Measurements from ENCODE around the gene PLBD1. TPM values are rescaled to one million over a fixed set of nuclear protein-coding genes. Genes with fewer than 3 reads are reported as not detected.

PLBD1 gene
- total RNA-seq, 2 donors from 2014 or later = 4.6 to 14.5 TPM

DNA sequence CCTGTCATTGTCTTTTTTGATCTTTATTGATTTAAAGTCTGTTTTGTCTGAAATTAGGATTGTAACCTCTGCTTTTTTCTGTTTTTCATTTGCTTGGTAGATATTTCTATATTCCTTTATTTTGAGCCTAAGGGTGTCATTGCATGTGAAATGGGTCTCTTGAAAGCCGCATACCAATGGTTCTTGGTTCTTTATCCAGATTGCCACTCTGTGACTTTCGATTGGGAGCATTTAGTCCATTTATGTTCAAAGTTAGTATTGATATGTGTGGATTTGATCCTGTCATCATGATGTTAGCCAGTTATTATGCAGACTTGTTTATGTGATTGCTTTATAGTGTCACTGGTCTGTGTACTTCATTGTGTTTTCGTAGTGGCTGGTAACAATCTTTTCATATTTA, 29.8 kb upstream of the PLBD1 start:
- DNase-seq (no peak), ATAC-seq (no peak)
- Histone ChIP-seq H3K4me1 (peaks cover 12% of the 10 kb centered on the region), H3K9me3 (no peaks in the 10 kb centered on the region), H3K4me3 (no peak overlapping the region), H3K27ac (no peak overlapping the region), H3K36me3 (replicated peaks in 1 of 2; ENCODE audit: insufficient read depth in 1 of 2, low read depth in 2 of 2) (no peaks in the 10 kb centered on the region), H3K27me3 (no peaks in the 10 kb centered on the region)
- intact Hi-C loops (cut with DNase I) = no loop called here
- no peak for TF ChIP-seq POLR2A (IDR thresholded peaks at IDR 0.05)
- TF ChIP-seq, protein P1, sequence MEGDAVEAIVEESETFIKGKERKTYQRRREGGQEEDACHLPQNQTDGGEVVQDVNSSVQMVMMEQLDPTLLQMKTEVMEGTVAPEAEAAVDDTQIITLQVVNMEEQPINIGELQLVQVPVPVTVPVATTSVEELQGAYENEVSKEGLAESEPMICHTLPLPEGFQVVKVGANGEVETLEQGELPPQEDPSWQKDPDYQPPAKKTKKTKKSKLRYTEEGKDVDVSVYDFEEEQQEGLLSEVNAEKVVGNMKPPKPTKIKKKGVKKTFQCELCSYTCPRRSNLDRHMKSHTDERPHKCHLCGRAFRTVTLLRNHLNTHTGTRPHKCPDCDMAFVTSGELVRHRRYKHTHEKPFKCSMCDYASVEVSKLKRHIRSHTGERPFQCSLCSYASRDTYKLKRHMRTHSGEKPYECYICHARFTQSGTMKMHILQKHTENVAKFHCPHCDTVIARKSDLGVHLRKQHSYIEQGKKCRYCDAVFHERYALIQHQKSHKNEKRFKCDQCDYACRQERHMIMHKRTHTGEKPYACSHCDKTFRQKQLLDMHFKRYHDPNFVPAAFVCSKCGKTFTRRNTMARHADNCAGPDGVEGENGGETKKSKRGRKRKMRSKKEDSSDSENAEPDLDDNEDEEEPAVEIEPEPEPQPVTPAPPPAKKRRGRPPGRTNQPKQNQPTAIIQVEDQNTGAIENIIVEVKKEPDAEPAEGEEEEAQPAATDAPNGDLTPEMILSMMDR (IDR thresholded peaks at IDR 0.05) = no peak
- 93 to 94% methylated on average over 3 of the region's 3 CpGs for WGBS, 2 donors

DNA sequence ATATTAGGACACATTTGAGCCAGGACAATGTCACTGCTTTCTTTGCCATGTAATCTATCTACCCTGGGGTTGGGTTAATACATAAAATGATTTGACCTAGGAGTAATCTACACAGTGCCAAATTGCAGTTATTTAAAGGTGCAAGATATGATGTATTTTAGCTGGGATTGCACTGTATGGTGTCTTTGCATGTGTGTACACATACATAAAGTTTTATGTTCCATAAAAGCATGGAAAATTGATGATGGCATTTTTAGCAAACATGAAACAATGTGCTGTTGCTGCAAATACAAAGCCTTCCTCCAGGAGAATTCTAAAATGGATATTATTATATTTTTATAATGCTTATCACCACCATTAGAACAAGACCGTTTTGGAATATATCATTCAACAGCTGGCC, 24.0 kb upstream of the PLBD1 start:
- TF ChIP-seq, protein P1 (IDR thresholded peaks at IDR 0.05) = no peak
- no peak for TF ChIP-seq POLR2A (IDR thresholded peaks at IDR 0.05)
- 30% methylated on average over 1 of the region's 1 CpG for WGBS, 2 donors
- intact Hi-C loops (cut with DNase I) = no loop called here
- ATAC-seq = no peak
- no peak overlapping the region for H3K4me3 ChIP-seq
- no peaks in the 10 kb centered on the region for H3K27me3 ChIP-seq
- H3K27ac ChIP-seq = peak overlapping the region in 1 of 4 donors; percentile 14
- H3K9me3 ChIP-seq = no peaks in the 10 kb centered on the region
- no peaks in the 10 kb centered on the region for H3K36me3 ChIP-seq (replicated peaks in 1 of 2; ENCODE audit: insufficient read depth in 1 of 2, low read depth in 2 of 2)
- DNase-seq = no peak
- peaks cover 8% of the 10 kb centered on the region for H3K4me1 ChIP-seq

DNA sequence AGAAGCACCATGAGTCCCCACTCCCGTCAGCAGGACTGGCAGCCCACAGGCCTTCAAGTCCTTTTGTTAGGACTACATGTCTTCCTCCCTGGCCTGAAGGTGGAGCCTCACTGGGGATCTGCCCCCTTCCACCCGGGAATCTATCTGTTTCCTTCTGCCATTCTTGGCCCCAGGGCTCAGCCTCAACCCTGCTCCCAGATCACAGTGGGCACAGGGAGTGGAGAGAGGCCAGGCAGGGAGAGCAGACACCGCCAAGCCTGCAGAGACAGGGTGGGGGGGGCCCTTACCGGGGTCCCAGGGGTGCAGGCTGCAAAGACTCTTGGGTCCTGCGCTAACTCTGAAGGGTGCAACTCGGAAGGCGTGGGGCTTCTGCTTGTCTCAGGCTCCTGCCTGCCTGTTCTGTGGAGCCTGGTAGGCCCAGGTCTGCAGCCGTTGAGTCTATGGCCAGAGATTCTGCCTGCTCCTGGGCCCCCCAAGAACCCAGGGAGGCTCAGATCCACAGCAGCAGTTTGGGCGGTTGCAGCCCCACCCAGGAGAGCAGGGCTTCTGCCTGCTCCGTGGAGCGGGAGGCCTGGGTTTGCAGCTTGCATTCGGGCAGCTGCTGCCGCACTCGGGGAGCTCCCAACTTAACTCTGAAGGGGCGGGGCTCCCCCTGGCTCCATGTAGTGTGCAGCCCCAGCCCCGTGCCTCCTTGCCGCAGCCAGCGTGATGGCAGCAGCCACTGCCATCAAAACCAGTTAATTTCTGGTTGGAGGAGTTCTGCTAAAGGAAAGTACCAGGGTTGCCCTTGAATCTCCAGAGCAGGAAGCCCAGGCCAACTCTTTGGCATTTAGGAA, 21.7 kb upstream of the PLBD1 start:
- intact Hi-C loops (cut with DNase I) = no loop called here
- H3K36me3 ChIP-seq (replicated peaks in 1 of 2; ENCODE audit: insufficient read depth in 1 of 2, low read depth in 2 of 2) = no peaks in the 10 kb centered on the region
- H3K4me3 ChIP-seq = no peak overlapping the region
- TF ChIP-seq, protein P1 (IDR thresholded peaks at IDR 0.05) = no peak
- no peak for TF ChIP-seq POLR2A (IDR thresholded peaks at IDR 0.05)
- no peak overlapping the region for H3K27ac ChIP-seq
- no peaks in the 10 kb centered on the region for H3K27me3 ChIP-seq
- DNase-seq (no peak), ATAC-seq (no peak)
- no peaks in the 10 kb centered on the region for H3K9me3 ChIP-seq
- WGBS, 2 donors = 94 to 100% methylated on average over 1 to 18 of the region's 18 CpGs
- peaks cover 8% of the 10 kb centered on the region for H3K4me1 ChIP-seq

DNA sequence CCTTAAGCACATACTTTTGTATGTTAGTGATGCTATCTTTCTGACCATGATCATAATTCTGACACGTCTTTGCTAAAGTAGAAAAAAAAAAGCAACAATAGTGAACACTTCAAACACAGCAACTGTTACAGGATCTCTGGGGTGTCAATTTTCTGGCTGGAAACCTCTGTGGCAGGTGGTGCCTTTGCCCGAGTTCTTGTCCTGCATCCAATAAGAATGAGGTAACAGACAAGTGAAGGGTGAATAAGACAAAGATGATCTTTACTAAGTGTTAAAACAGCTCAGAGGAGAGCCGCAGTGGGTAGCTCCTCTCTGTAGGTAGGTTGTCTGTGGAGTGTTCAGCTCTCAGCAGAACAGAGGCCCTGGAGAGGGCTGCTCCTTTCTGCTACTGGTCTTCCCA, 20.9 kb upstream of the PLBD1 start:
- Histone ChIP-seq H3K4me3 (no peak overlapping the region), H3K9me3 (no peaks in the 10 kb centered on the region), H3K36me3 (replicated peaks in 1 of 2; ENCODE audit: insufficient read depth in 1 of 2, low read depth in 2 of 2) (no peaks in the 10 kb centered on the region), H3K4me1 (peaks cover 8% of the 10 kb centered on the region), H3K27ac (no peak overlapping the region), H3K27me3 (no peaks in the 10 kb centered on the region)
- 73 to 81% methylated on average over 3 of the region's 3 CpGs for WGBS, 2 donors
- TF ChIP-seq, protein P1 (IDR thresholded peaks at IDR 0.05) = no peak
- no peak for TF ChIP-seq POLR2A (IDR thresholded peaks at IDR 0.05)
- intact Hi-C loops (cut with DNase I) = no loop called here
- no peak for DNase-seq
- no peak for ATAC-seq

DNA sequence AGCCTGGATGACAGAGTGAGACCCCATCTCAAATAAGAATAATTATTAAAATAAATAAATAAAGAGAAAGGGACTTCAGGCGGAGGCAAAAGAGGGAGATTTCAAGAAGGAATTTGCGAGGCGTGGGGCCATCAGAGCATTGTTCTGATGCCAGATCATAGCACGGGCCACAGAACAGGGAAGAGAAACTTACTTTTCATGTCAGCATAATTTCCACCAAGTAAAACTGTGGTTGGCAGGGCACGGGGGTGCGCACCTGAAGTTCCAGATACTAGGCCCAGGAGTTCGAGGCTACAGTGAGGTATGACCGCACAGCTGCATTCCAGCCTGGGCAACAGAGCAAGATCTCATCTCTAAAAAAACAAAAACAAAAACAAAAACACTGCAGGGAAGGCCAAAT, 11.0 kb upstream of the PLBD1 start:
- Histone ChIP-seq H3K27me3 (no peaks in the 10 kb centered on the region), H3K36me3 (replicated peaks in 1 of 2; ENCODE audit: insufficient read depth in 1 of 2, low read depth in 2 of 2) (no peaks in the 10 kb centered on the region), H3K9me3 (no peaks in the 10 kb centered on the region), H3K27ac (no peak overlapping the region), H3K4me1 (peaks cover 20% of the 10 kb centered on the region), H3K4me3 (no peak overlapping the region)
- DNase-seq (no peak), ATAC-seq (no peak)
- intact Hi-C loops (cut with DNase I) = no loop called here
- WGBS, 2 donors = 80 to 96% methylated on average over 8 of the region's 8 CpGs
- no peak for TF ChIP-seq POLR2A (IDR thresholded peaks at IDR 0.05)
- TF ChIP-seq, protein P1 (IDR thresholded peaks at IDR 0.05) = no peak

Data from body of pancreas (tissue), 4 donors.